ENCODE results near the gene MAP1LC3B.

Gene MAP1LC3B

DNA sequence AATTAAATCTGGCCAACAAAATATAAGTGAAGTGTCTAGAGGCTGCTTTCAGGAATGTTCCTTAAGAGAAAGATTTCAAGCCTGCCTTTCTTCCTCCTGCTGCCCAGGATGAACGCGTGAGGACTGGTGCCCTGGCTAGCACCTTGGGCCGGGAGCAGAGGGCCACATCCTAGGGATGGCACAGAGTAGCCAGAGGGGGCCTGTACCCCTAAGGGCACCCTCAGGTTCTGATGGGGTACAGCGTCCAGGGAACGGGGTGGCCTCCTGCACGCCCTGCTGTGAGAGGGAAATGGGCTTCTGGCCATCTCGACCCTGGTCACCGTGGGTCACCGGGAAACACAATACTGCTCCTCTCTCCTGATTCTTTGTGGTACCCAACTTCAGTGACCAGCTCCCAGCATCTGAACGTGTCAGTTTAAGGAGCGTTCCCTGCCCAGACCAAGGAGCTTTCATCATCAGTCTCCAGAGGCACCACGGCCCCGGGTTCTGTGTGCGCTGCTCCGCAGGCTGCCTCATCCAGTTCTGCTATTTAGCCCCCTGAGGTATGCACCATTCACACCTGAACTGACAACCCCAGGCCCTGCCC, 40.3 kb downstream of the MAP1LC3B start:
- no peak for DNase-seq (ENCODE audit: low spot score)

DNA sequence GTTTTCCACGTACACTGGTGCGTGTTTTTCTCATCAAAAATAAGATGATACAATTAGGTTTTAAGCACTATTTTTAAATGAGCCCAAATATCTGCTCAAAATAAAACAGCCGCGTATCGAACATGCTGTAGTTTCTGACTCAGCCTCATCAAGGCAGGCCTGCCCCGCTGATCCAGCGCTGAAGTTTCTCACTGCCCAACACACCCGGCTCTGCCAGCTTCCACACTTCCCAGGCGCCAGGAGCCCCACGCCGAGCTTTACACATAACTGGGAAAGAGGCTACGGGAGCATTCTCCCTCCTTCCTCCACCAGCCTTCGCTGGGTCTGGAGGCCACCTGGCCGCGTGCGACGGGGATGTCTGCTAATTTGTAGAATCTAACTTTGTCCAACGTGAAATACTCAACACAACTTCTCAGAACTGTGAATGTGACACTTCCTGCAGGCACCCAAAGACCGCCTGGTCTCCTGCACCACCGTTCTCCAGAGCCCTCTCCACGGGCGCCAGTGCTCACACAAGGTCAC, 42.1 kb downstream of the MAP1LC3B start:
- DNase-seq (ENCODE audit: low spot score): no peak

DNA sequence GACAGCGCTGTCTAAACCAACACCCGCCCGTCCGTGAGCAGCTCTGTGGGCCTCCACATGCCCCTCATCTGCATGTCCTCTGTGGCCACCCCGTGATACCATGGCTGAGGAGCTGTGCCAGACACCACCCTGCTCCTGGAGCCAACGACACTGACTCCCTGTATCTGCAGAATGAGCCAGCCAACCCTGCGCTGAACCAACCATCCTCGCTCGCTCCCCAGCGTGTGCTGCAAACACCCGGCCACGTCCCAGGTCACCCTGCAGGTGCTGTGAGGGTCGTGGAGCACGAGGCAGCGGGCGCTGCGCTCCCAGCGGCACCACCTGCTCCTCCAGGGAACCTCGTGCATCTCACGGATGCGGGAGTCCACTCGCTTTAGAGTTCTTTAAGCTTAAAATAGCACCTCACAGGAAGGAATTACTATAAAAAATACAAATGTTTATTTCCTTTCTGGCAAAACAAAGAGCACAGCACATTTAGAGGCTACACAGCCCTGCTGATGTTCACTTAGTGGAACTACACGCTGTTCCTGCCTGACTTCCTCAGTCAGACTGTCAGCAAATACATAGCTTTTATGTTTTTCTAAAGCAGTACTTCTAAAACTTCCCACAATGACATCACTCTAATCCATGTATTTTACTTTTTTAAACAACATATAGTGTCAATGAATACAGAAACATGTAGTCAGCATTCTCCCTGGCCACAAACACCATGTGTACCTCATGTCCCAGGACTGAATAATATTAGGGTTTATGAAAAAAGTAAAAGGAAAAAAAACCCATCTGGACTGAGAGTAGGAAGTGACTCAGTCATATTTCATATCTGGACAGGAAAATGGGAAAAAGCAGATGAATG, 43.5 kb downstream of the MAP1LC3B start:
- DNase-seq (ENCODE audit: low spot score): peak; percentile 66

DNA sequence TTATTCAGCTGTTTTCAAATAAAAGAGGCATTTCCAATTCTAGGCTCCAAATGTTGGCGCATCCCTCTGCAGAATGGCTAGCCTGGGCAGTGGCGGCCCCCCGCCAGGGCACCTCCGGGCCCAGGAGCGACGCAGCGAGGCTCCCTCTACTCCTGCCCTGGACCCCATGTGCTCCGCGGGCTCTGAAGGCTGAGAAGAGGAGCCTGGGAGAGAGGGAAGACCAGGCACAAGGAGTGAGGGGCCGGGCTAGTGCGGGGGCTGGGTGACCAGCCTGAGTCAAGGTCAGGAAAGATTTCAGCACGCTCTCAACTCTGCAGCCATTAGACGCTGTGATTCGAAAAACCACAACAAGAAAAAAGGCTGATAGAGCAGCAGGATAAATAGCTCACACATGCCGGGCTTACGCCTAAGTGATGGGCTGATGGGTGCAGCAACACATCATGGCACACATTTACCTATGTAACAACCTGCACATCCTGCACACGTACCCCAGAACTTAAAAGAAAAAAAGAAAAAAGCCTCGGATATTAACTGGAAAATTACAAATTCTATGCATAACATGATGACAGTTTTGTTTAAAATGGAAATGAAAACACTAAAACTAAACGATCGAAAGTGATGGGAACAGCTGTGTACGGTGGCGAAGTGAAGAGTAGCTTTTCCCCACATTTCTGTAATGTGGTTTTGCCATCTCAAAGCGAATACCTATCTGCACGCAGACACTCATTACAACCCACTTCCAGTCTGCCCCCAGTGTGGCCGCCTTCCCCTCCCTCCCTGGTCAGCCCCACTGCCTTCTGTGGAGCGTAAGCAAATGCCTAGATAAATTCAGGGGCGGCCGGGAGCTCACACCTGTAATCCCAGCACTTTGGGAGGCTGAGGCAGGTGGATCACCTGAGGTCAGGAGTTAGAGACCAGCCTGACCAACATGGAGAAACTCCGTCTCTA, 44.4 kb downstream of the MAP1LC3B start:
- no peak for DNase-seq (ENCODE audit: low spot score)

DNA sequence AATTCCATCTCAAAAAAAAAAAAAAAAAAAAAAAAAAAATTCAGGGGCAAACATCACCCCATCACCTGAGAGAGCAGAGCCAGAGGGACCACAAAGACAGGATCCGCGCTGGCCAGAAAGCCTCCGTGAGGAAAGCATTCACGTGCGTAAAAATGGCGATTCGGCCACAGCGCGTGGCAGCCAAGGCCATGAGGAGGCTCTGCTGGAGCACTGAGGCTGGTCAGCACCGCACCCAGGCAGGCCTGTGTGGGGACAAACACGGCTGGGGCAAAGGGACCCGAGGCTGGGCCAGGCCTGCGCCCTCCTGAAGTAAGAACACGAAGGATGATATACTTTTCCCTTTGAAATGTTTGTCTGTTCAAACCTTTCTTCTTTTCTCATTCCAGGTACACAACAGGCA, 45.2 kb downstream of the MAP1LC3B start:
- no peak for DNase-seq (ENCODE audit: low spot score)

DNA sequence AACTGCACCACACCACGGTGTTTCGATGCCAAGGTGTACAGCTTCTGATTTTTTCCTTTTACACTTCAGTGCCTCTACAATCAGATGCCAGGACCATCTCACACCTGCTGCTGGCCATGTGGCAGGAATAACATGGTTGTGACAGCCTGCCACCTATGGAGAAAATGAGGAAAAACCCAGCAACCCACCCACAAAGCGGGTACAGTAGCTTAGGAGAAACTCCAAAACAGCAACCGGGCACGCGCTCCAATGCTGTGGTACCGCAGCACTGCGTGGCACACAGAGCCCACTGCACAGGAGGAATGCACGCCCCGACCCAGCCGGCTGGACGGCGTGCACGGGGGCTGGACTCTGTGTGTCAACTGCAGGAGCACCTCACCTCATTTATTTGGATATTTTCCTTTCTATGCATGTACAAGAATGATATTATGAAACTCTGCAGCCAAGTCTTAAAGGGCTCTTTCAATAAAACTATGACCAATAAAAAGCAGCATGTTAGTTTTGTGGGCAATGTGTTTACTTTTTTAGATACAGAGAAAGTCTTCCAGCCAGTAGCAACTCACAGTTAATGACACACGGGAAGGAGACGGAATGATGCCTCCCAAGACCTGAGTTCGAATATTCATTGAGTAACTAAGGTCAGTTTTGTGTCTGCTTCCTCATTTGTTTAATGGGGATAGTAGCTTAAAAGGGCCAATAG, 45.9 kb downstream of the MAP1LC3B start:
- no peak for DNase-seq (ENCODE audit: low spot score)

DNA sequence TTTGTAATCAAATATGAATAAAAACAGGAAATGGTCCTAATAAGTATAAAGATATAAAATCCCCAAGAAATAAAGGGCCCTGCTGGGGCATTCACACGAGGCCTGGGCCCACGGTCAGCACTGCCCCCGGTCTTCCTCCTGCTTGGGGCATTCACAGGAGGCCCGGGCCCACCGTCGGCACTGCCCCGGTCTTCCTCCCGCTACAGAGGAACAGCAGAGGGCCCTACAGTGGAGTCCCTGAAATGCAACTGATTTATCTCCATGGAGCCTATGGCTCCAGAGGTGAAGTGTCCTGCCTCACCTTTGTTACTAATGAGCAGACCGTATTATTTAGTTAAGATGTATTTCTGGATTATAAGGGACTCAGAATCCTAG, 46.5 kb downstream of the MAP1LC3B start:
- DNase-seq (ENCODE audit: low spot score): no peak

DNA sequence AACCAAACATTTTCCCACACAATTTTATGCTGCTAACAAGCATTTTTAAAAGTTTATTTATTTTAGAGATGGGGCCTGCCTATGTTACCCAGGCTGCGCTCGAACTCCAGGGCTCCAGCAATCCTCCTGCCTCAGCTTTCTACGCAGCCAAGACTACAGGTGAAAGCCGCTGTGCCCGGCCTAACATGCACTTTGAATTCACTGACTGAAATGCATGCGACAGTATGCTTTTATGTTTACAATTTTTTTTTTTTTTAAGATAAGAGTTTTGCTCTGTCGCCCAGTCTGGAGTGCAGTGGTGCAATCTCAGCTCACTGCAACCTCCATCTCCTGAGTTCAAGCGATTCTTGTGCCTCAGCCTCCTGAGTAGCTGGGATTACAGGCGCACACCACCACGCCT, 47.8 kb downstream of the MAP1LC3B start:
- DNase-seq (ENCODE audit: low spot score): no peak

DNA sequence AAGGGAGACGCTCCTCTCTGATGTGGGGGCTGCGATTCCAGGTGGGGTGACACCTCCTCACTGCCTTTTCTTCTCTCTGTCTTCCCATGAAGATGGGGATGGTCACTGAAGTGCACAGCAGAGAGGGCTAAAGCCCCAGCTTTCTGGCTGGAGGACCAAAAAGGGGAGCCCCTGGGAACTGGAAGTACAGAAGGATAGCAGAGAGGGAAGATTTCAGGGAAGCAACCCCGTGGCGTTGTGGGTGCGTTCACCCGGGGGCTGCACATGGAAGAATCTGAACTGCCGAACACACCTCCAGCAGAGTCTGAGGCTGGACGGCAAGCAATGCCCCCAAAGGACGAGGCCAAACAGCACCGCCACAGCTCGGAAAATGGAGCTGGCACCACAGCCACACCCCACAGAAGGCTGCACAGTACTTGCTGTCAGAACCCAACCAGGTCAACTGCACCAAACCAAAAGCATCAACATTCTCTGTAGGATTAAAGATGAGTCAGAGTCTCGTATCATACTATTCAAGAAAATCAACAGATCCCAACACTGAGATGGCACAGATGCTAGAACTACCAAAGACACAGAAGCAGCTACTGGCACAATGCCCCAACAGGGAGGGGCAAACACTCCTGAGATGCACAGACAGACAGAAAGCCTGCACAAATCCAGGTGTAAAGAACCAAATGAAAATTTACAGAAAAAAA, 49.9 kb downstream of the MAP1LC3B start:
- DNase-seq (ENCODE audit: low spot score): no peak

DNA sequence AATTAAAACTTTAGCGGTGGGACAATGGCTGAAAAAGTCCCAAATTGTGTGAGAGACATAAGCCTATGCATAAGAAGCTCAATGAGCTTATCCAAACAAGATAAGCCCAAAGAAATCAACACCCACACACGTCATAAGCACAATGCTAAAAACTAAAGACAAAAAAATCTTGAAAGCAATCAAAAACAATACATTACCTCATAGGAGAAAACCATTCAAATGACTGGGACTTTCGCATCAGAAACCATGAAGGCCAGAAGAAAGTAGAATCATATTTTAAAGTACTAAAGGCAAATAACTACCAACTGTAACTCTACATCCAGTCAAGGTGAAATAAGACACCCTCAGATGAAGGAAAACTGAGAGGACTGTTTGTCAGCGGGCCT, 50.4 kb downstream of the MAP1LC3B start:
- DNase-seq (ENCODE audit: low spot score): no peak

DNA sequence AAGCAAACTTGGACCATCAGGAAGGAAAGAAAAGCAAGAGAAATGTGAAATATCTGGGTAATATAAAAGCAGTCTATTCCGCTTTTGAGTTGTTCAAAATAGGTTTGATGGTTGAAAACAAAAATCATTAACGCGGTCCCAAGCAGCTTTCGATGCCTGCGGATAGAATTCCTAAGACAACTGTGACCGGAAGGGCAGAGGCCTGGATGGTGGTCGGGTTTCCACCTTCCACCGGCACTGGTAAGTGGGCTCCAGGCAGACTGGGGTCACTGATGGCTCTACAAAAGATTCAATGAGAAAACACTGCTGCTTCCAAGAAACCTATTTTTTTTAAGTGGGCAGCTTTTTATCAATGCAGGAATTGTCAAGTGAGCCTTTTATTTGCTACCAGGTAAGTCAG, 50.9 kb downstream of the MAP1LC3B start:
- no peak for DNase-seq (ENCODE audit: low spot score)

DNA sequence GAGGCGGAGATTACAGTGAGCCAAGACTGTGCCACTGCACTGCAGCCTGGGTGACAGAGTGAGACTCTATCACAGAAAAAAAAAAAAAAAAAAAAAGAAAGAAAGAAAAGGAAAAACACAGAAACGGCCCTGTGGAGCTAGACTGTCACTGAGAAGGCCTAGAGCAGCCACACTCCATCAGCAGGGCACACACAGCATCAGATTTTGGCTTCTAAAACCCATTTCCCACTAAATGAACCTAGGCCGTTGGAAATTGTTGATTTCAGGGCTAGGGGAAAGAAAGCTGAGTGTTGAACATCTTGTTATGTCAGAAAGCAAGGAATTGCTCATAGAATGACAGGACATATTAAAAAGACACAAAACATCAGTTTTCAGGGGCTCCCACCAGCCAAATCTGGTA, 51.8 kb downstream of the MAP1LC3B start:
- DNase-seq (ENCODE audit: low spot score): no peak

DNA sequence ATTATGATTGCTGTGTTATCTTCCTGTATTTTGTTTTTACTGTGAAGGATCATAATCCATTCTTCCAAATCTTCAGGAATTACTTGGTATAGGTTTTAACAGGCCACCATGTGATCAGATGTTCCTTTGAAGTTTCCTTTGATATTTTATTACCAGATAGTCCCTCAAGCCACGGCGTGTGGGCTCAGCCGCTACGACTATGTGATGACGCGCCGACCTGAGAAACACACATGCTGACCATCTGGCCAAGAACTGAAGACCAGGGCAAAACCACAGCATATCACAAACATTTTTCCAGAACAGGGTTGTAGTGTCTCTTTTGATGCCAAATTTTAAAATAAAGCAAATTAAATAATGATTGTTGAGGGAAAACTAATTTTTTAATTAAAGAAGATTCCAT, 53.4 kb downstream of the MAP1LC3B start:
- peak; percentile 52 for DNase-seq (ENCODE audit: low spot score)

DNA sequence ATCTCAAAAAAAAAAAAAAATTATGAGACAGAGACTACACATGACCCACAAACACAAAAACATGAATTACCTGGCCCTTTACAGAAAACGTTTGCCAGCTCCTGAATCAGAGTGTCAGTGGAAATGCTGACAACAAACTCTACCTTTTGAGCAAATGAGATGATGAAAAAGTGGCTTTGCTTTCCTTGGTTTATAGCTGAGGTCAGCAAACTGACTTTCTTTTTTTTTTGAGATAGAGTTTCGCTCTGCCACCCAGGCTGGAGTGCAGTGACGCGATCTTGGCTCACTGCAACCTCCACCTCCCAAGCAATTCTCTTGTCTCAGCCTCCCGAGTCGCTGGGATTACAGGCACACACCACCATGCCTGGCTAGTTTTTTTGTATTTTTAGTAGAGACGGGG, 54.3 kb downstream of the MAP1LC3B start:
- DNase-seq (ENCODE audit: low spot score): no peak

DNA sequence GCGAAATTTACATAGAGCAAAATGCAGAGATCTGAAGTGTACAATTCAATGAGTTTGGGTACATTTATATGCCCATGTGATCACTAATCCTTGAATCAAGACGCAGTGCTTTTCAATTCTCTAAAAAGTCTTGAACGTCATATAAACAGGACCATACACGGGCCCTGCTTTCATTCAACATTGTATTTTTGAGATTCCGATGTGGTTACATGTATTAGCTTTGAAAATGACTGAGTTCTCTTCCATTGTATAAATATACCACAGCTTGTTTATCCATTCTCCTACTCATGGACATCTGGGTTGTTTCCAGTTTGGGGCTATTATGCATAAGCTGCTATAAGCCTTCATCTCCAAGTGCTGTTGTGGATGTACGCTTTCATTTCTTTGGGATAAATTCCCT, 55.2 kb downstream of the MAP1LC3B start:
- DNase-seq (ENCODE audit: low spot score): peak; percentile 64

DNA sequence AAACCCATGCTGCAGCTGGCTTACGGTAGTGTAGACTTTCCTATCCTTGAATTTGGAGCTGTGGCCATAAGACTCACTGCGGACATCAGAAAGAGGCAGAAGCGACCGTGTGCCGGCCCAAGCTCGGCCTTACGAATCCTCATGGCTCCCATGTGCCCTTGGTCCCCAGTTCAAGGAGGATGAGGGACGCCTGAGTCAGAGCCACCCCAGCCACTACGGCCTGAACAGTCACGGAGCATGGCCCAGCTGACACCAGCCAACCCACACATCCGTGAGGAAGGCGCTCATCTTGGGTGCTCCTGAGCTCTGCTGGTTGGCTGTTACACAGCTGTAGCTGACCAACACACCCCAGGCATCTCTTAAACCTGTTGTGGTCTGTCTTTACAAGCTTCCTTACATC, 56.7 kb downstream of the MAP1LC3B start:
- DNase-seq (ENCODE audit: low spot score): no peak

DNA sequence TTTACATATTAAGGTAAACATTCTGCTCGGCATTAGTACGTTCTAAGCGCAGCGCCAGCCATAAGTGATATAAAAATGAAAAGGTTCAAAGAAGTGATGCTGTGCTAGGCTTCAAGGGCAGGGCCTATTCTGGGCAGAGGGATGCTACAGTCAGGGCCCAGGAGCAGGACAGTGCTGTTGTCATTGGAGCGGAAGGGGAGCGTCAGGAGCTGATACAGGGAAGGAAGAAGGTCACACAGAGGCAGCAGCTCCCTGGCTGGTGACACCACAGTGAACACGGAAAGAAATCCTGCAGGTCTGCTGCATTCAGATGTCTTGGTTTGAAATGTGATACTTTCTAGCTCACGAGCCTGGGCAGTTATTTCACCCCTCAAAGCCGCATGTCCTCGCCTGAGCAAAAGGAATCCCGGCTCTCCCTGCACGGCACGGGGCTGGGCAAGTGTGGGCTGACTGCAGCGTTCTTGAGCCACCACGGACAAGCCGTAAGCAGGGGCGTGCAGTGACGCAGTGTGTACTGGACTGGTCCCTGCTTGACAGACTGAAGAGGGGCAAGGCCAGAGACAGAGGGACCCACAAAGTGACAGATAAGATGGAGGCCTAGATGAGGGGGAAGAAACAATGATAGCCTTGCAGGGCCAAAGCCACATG, 59.6 kb downstream of the MAP1LC3B start:
- DNase-seq (ENCODE audit: low spot score): no peak

DNA sequence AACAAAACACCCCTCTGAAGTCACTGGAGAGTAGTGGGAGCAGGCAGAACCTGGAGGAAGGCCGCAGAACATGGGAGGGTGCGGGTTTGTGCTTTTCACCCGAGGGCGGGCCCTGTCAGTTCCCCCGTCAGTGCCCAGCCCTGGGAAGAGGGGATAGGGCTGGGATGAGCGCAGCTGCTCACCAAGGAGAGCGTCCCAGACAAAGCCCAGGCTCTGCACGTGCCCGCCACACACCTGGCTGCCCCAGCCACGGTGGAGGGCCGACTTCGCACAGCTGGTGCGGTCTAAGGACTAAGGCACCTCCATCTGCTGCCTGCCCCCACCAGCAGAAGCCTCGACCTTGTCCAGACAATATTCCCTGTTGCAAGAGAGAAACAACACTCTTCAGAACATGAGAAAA, 61.2 kb downstream of the MAP1LC3B start:
- no peak for DNase-seq (ENCODE audit: low spot score)
